ENCODE results near the gene IFNA13. TPM values are rescaled to one million over a fixed set of nuclear protein-coding genes. Genes with fewer than 3 reads are reported as not detected.

IFNA13 gene
- total and polyA plus RNA-seq, 9 of the 15 experiments (the other 6 are each of a cell fraction or from before 2014, with no cell fraction given): not detected

DNA sequence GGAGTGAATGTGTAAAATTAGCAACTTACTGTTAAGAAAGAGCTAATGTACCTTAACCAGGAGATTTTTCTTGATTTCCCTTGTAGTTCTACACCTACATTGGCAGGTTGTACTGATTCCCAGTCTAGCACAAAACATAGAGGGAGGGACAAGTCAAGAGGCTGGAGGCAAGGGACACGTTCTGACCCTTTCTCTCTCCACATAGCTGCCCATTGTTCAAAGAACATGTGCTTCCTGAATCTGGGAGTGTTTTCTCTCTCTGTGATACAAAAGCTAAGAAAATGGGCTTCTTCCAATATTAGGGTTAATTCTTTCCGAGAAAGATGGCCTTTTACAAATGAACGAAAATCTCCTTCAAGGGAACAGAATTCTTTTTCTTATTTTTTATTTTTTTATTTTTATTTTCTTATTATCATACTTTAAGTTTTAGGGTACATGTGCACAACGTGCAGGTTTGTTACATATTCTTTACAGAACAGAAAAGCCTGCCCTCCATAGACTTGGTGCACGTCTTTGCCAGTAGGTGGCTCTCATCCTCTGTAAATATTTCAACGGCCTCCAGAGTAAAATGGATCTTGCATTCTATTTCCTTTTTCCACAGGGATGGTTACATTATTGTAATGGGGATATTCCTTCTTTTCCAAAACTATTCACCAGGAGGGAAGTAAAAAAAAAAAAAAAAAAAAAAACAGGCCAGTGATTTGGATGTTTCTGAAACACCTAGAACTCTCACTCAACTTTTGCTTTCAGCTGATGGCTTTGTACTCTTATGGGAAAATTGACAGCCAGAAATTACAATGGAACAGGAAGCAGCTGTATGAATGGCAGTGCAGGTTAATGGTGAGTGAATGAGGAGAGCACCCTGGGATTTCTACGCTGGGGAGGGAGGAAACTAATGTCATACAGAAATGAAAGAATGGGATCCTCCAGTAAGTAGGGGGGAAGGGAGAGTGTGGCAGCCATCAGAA lies 49.6 kb downstream of the IFNA13 start:
- intact Hi-C loops (cut with micrococcal nuclease): no loop called here
- H3K9me3 ChIP-seq (replicated peaks; ENCODE audit: control insufficient read depth, insufficient read depth, low read depth, low read length): no peaks in the 10 kb centered on the region
- no peaks in the 10 kb centered on the region for H3K27me3 ChIP-seq (ENCODE audit: control insufficient read depth in 2 of 2, insufficient read depth in 2 of 2, low read length in 2 of 2)
- H4K20me1 ChIP-seq (replicated peaks; ENCODE audit: control insufficient read depth, insufficient read depth, low read length): no peaks in the 10 kb centered on the region
- CTCF ChIA-PET (ENCODE audit: low intra/inter-chr PET ratio): no interaction called here
- no peaks in the 10 kb centered on the region for H3K4me1 ChIP-seq (replicated peaks in 1 of 2; ENCODE audit: control insufficient read depth in 2 of 2, insufficient read depth in 2 of 2, low read length in 2 of 2)
- H3K36me3 ChIP-seq (ENCODE audit: control insufficient read depth, insufficient read depth, low read length): no peaks in the 10 kb centered on the region
- FAIRE-seq (no peak), DNase-seq (ENCODE audit: extremely low read depth in 1 of 4, low spot score in 3 of 4) (no peak), ATAC-seq (no peak)
- H3K79me2 ChIP-seq (ENCODE audit: control insufficient read depth, insufficient read depth, low read length): no peaks in the 10 kb centered on the region
- H3K4me3 ChIP-seq: no peak overlapping the region
- no peak overlapping the region for H3K9ac ChIP-seq (ENCODE audit: insufficient read depth in 1 of 2, low read depth in 2 of 2, low read length in 2 of 2)
- WGBS (ENCODE audit: insufficient coverage, low coverage, missing lambda C conversion rate): no CpG with 5 or more reads among the region's 7 CpGs
- BruUV-seq (replicated peaks): no TSS peak
- no peak overlapping the region for H3K4me2 ChIP-seq (ENCODE audit: insufficient read depth, low read length)
- no peaks in the 10 kb centered on the region for H3K9me1 ChIP-seq (ENCODE audit: control insufficient read depth, insufficient read depth, low read length)
- no peak for TF ChIP-seq ZSCAN32 (CRISPR knock-in tag; IDR thresholded peaks at IDR 0.05)
- no peak for TF ChIP-seq ZNF75A (CRISPR knock-in tag; IDR thresholded peaks at IDR 0.05)
- TF ChIP-seq, protein P1, sequence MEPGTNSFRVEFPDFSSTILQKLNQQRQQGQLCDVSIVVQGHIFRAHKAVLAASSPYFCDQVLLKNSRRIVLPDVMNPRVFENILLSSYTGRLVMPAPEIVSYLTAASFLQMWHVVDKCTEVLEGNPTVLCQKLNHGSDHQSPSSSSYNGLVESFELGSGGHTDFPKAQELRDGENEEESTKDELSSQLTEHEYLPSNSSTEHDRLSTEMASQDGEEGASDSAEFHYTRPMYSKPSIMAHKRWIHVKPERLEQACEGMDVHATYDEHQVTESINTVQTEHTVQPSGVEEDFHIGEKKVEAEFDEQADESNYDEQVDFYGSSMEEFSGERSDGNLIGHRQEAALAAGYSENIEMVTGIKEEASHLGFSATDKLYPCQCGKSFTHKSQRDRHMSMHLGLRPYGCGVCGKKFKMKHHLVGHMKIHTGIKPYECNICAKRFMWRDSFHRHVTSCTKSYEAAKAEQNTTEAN (CRISPR knock-in tag; IDR thresholded peaks at IDR 0.05): no peak
- no peak for TF ChIP-seq NFXL1 (CRISPR knock-in tag; IDR thresholded peaks at IDR 0.05)
- TF ChIP-seq, protein P2, sequence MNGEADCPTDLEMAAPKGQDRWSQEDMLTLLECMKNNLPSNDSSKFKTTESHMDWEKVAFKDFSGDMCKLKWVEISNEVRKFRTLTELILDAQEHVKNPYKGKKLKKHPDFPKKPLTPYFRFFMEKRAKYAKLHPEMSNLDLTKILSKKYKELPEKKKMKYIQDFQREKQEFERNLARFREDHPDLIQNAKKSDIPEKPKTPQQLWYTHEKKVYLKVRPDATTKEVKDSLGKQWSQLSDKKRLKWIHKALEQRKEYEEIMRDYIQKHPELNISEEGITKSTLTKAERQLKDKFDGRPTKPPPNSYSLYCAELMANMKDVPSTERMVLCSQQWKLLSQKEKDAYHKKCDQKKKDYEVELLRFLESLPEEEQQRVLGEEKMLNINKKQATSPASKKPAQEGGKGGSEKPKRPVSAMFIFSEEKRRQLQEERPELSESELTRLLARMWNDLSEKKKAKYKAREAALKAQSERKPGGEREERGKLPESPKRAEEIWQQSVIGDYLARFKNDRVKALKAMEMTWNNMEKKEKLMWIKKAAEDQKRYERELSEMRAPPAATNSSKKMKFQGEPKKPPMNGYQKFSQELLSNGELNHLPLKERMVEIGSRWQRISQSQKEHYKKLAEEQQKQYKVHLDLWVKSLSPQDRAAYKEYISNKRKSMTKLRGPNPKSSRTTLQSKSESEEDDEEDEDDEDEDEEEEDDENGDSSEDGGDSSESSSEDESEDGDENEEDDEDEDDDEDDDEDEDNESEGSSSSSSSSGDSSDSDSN (IDR thresholded peaks at IDR 0.05; ENCODE audit: borderline replicate concordance in 1 of 2, low read depth in 2 of 2, low read length in 2 of 2): no peak
- TF ChIP-seq, protein P3, sequence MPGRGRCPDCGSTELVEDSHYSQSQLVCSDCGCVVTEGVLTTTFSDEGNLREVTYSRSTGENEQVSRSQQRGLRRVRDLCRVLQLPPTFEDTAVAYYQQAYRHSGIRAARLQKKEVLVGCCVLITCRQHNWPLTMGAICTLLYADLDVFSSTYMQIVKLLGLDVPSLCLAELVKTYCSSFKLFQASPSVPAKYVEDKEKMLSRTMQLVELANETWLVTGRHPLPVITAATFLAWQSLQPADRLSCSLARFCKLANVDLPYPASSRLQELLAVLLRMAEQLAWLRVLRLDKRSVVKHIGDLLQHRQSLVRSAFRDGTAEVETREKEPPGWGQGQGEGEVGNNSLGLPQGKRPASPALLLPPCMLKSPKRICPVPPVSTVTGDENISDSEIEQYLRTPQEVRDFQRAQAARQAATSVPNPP (IDR thresholded peaks at IDR 0.05; ENCODE audit: borderline replicate concordance, insufficient read depth, insufficient read length): no peak
- TF ChIP-seq ZNF224 (CRISPR knock-in tag; IDR thresholded peaks at IDR 0.05): no peak
- no peak for TF ChIP-seq GTF2A2 (tag; IDR thresholded peaks at IDR 0.05)
- TF ChIP-seq, protein P4, sequence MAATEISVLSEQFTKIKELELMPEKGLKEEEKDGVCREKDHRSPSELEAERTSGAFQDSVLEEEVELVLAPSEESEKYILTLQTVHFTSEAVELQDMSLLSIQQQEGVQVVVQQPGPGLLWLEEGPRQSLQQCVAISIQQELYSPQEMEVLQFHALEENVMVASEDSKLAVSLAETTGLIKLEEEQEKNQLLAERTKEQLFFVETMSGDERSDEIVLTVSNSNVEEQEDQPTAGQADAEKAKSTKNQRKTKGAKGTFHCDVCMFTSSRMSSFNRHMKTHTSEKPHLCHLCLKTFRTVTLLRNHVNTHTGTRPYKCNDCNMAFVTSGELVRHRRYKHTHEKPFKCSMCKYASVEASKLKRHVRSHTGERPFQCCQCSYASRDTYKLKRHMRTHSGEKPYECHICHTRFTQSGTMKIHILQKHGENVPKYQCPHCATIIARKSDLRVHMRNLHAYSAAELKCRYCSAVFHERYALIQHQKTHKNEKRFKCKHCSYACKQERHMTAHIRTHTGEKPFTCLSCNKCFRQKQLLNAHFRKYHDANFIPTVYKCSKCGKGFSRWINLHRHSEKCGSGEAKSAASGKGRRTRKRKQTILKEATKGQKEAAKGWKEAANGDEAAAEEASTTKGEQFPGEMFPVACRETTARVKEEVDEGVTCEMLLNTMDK (IDR thresholded peaks at IDR 0.05; ENCODE audit: borderline replicate concordance, insufficient read depth, low read depth, low read length, poor library complexity, severe bottlenecking): no peak
- TF ChIP-seq, protein P5, sequence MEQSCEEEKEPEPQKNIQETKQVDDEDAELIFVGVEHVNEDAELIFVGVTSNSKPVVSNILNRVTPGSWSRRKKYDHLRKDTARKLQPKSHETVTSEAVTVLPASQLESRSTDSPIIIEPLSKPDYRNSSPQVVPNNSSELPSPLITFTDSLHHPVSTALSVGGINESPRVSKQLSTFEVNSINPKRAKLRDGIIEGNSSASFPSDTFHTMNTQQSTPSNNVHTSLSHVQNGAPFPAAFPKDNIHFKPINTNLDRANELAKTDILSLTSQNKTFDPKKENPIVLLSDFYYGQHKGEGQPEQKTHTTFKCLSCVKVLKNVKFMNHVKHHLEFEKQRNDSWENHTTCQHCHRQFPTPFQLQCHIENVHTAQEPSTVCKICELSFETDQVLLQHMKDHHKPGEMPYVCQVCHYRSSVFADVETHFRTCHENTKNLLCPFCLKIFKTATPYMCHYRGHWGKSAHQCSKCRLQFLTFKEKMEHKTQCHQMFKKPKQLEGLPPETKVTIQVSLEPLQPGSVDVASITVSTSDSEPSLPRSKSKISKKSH (CRISPR knock-in tag; IDR thresholded peaks at IDR 0.05): no peak
- no peak for TF ChIP-seq ILK (tag; IDR thresholded peaks at IDR 0.05; ENCODE audit: borderline replicate concordance, low read depth)
- no peak overlapping the region for H3K27ac ChIP-seq (ENCODE audit: extremely low read depth, low read depth, low read length)
- in situ Hi-C loops (cut with MboI): no loop called here
- H2AFZ ChIP-seq (ENCODE audit: low read depth, low read length): no peak overlapping the region
- POLR2A ChIA-PET: no interaction called here

All from K562 (cell line).